A549 (cell line): Measurements from ENCODE around the gene C7orf57. TPM values are rescaled to one million over a fixed set of nuclear protein-coding genes. Genes with fewer than 3 reads are reported as not detected.

Source experiments
- ATAC-seq, 2 experiments: fragments of 200-7000 bp in 1 of 2; fragments of >200 bp in 1 of 2; cut with Nextera tagmentation in 1 of 2; cut with Tn5 transposase in 1 of 2; 3 replicates each; pipeline versions ENCODE4 v1.8.0 to v1.9.1; 2018 to 2020; ENCODE audit warnings: mild to moderate bottlenecking in 1 of 2, moderate library complexity in 1 of 2
- CTCF ChIA-PET: fragments of 300-600 bp; sonication (Branson Sonifier 250); formaldehyde crosslinking; extraction: SDS; loops from one replicate; lab custom pipeline; 2021; ENCODE audit warnings: antibody characterized with exemption, inconsistent platforms; lab: Yijun Ruan, JAX
- POLR2A ChIA-PET: fragments of 350-600 bp; formaldehyde crosslinking; extraction: SDS; loops from one replicate; lab custom pipeline; 2021; ENCODE audit warnings: antibody characterized with exemption, inconsistent platforms; lab: Yijun Ruan, JAX
- DNase-seq, 2 experiments: peaks; one replicate each; pipeline versions ENCODE4 v3.0.0 to v3.0.0-alpha.2; 2011 to 2016; ENCODE audit warnings: low read depth in 1 of 2, low spot score in 1 of 2
- FAIRE-seq: peaks from 2 replicates; lab custom pipeline; 2011; peaks lifted over from hg19 to GRCh38; lab: Jason Lieb, UNC
- H3K27ac ChIP-seq, 2 experiments: fragments of >200 bp; sonication (Bioruptor Twin); formaldehyde crosslinking; 3 replicates each; pipeline ENCODE4 v1.5.1; 2016 to 2017
- H3K4me1 ChIP-seq: fragments of >200 bp; sonication (Bioruptor Twin); formaldehyde crosslinking; 3 replicates; pipeline ENCODE4 v1.6.1; 2016
- H3K4me2 ChIP-seq: fragments of >200 bp; sonication (Bioruptor Twin); formaldehyde crosslinking; 3 replicates; pipeline ENCODE4 v1.6.1; 2016
- H3K4me3 ChIP-seq: fragments of >200 bp; sonication (Bioruptor Twin); formaldehyde crosslinking; 3 replicates; pipeline ENCODE4 v1.5.1; 2016
- H3K9me3 ChIP-seq: fragments of >200 bp; sonication (Bioruptor Twin); formaldehyde crosslinking; 3 replicates; pipeline ENCODE4 v1.6.1; 2016
- BHLHE40 ChIP-seq: IDR thresholded peaks from 2 replicates; pipeline ENCODE4 v1.6.1; 2012; ENCODE audit warnings: low read depth, low read length, inconsistent platforms
- CBX8 ChIP-seq: fragments of 200-600 bp; sonication (generic); IDR thresholded peaks from 2 replicates; pipeline ENCODE4 v1.6.1; 2016
- FOXS1 ChIP-seq: fragments of 250-450 bp; sonication (Bioruptor Pico); IDR thresholded peaks from 2 replicates; pipeline ENCODE4 v1.5.0; 2020; ENCODE audit warnings: mild to moderate bottlenecking, moderate library complexity
- HDAC2 ChIP-seq: fragments of 200-600 bp; sonication (generic); IDR thresholded peaks from 2 replicates; pipeline ENCODE4 v1.6.1; 2016
- JUNB ChIP-seq: fragments of >200 bp; sonication (Bioruptor Twin); formaldehyde crosslinking; IDR thresholded peaks from 2 replicates; pipeline ENCODE4 v1.6.1; 2016
- MAFK ChIP-seq: fragments of 450-650 bp; IDR thresholded peaks from 2 replicates; pipeline ENCODE4 v1.6.1; 2014; ENCODE audit not compliant: partially characterized antibody
- NFE2L2 ChIP-seq: fragments of 150-350 bp; conservative IDR thresholded peaks from 2 replicates; pipeline ENCODE4 v1.6.1; 2014; ENCODE audit warnings: low read length
- NPAS2 ChIP-seq: fragments of 250-450 bp; sonication (Bioruptor Pico); IDR thresholded peaks from 2 replicates; pipeline ENCODE4 v1.8.0; 2022; ENCODE audit warnings: mild to moderate bottlenecking, moderate library complexity, borderline replicate concordance
- PBX3 ChIP-seq: IDR thresholded peaks from 2 replicates; pipeline ENCODE4 v1.6.1; 2012
- POLR2A ChIP-seq: IDR thresholded peaks from 2 replicates; pipeline ENCODE4 v1.6.1; 2012; ENCODE audit warnings: mild to moderate bottlenecking, low read length
- POLR2AphosphoS2 ChIP-seq: conservative IDR thresholded peaks from 2 replicates; pipeline ENCODE4 v1.6.1; 2012; ENCODE audit warnings: low read length, improper control_type of control experiment, inconsistent platforms
- RAD21 ChIP-seq, 2 experiments: fragments of >200 bp in 1 of 2; sonication (Bioruptor Twin) in 1 of 2; formaldehyde crosslinking in 1 of 2; IDR thresholded peaks in 1 of 2; conservative IDR thresholded peaks in 1 of 2; 2 replicates in 1 of 2; 3 replicates in 1 of 2; pipeline ENCODE4 v1.6.1; 2012 to 2018; ENCODE audit warnings: inconsistent platforms in 1 of 2
- RCOR1 ChIP-seq: fragments of 150-350 bp; IDR thresholded peaks from 2 replicates; pipeline ENCODE4 v1.6.1; 2014; ENCODE audit warnings: antibody characterized with exemption, low read length, low read depth
- REST ChIP-seq: fragments of 200-600 bp; sonication (generic); IDR thresholded peaks from 2 replicates; pipeline ENCODE4 v1.6.1; 2016; ENCODE audit warnings: antibody characterized with exemption, mild to moderate bottlenecking, moderate library complexity
- RFX5 ChIP-seq: fragments of 450-650 bp; IDR thresholded peaks from 2 replicates; pipeline ENCODE4 v1.7.1; 2014; ENCODE audit warnings: antibody characterized with exemption, mild to moderate bottlenecking, moderate library complexity
- RNF2 ChIP-seq: fragments of 200-600 bp; sonication (generic); IDR thresholded peaks from 2 replicates; pipeline ENCODE4 v1.6.1; 2016; ENCODE audit warnings: low read depth, mild to moderate bottlenecking, antibody characterized with exemption, moderate library complexity, borderline replicate concordance
- TFCP2L1 ChIP-seq: fragments of 250-450 bp; sonication (Bioruptor Pico); IDR thresholded peaks from 2 replicates; pipeline ENCODE4 v1.5.0; 2021; ENCODE audit warnings: mild to moderate bottlenecking
- ZNF302 ChIP-seq: fragments of 250-450 bp; sonication (Bioruptor Pico); IDR thresholded peaks from 2 replicates; pipeline ENCODE4 v1.9.0; 2021; ENCODE audit warnings: inconsistent platforms, mild to moderate bottlenecking, moderate library complexity
- WGBS: methylation state at CpG from one replicate; pipeline ENCODE4 v1.1.6; 2017; ENCODE audit errors: missing lambda C conversion rate; 5-methylcytosine and 5-hydroxymethylcytosine counted together
- polyA plus RNA-seq, 4 experiments: library from polyadenylated mRNA; depleted of rRNA in 3 of 4; stranded (reverse); fragments of >200 nt; fragmentation: RNase III in 1 of 4; extraction: RNeasy Plus Mini Kit Qiagen cat#74134 plus additional on column Dnase treatment in 1 of 4; gene quantifications; 2 replicates in 3 of 4; 3 replicates in 1 of 4; pipeline ENCODE4 v1.2.3, GENCODE V29; 2011 to 2017
- TF ChIP-seq, protein P1 (sequence below): fragments of >200 bp; sonication (Bioruptor Twin); formaldehyde crosslinking; IDR thresholded peaks from 3 replicates; pipeline ENCODE4 v1.5.1; 2016
- TF ChIP-seq, protein P2 (sequence below): IDR thresholded peaks from 2 replicates; pipeline ENCODE4 v1.6.1; 2012; ENCODE audit warnings: low read depth, borderline replicate concordance
- TF ChIP-seq, protein P3 (sequence below): fragments of >200 bp; sonication (Bioruptor Twin); formaldehyde crosslinking; IDR thresholded peaks from 2 replicates; pipeline ENCODE4 v1.6.1; 2016

Gene C7orf57
- polyA plus RNA-seq, 2 of the 4 experiments (the other 2 are of a cell fraction) = 0.05 to 0.09 TPM

- TF ChIP-seq, protein P1, sequence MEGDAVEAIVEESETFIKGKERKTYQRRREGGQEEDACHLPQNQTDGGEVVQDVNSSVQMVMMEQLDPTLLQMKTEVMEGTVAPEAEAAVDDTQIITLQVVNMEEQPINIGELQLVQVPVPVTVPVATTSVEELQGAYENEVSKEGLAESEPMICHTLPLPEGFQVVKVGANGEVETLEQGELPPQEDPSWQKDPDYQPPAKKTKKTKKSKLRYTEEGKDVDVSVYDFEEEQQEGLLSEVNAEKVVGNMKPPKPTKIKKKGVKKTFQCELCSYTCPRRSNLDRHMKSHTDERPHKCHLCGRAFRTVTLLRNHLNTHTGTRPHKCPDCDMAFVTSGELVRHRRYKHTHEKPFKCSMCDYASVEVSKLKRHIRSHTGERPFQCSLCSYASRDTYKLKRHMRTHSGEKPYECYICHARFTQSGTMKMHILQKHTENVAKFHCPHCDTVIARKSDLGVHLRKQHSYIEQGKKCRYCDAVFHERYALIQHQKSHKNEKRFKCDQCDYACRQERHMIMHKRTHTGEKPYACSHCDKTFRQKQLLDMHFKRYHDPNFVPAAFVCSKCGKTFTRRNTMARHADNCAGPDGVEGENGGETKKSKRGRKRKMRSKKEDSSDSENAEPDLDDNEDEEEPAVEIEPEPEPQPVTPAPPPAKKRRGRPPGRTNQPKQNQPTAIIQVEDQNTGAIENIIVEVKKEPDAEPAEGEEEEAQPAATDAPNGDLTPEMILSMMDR = no peak
- no peak for TF ChIP-seq CBX8
These were observed 11.1 kb downstream of the C7orf57 start (continued) for GRCh38 chr7:48046458-48046857.

GRCh38 chr7:48048113-48048512 is 12.8 kb downstream of the C7orf57 start:
- CTCF ChIA-PET = interaction anchor here (1.0 to 1.1 kb wide), 2 partner anchors 20 to 62 kb away, joined by 3 read pairs; partner anchors contain the start of gene SUN3
- DNase-seq = no peak

More at GRCh38 chr7:48048113-48048512, 12.8 kb downstream of the C7orf57 start:
- FAIRE-seq (no peak), ATAC-seq (no peak)
- 62% methylated on average over 8 of the region's 8 CpGs for WGBS
- no peak overlapping the region for H3K4me3 ChIP-seq
- no peak overlapping the region for H3K27ac ChIP-seq
- no peaks in the 10 kb centered on the region for H3K4me1 ChIP-seq
- POLR2A ChIA-PET = no interaction called here
- TF ChIP-seq HDAC2 = no peak
- no peak for TF ChIP-seq RCOR1
- TF ChIP-seq BHLHE40 = no peak
- TF ChIP-seq, protein P2, sequence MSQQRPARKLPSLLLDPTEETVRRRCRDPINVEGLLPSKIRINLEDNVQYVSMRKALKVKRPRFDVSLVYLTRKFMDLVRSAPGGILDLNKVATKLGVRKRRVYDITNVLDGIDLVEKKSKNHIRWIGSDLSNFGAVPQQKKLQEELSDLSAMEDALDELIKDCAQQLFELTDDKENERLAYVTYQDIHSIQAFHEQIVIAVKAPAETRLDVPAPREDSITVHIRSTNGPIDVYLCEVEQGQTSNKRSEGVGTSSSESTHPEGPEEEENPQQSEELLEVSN = no peak
- no peak for TF ChIP-seq RNF2
- TF ChIP-seq NFE2L2 = no peak
- no peak for TF ChIP-seq TFCP2L1 (CRISPR knock-in tag)
- TF ChIP-seq JUNB = no peak
- no peak for TF ChIP-seq RFX5
- no peak for TF ChIP-seq POLR2AphosphoS2
- no peak for TF ChIP-seq NPAS2
- no peak for TF ChIP-seq MAFK
- no peak for TF ChIP-seq FOXS1 (CRISPR knock-in tag)
- TF ChIP-seq RAD21 (conservative IDR thresholded peaks at IDR 0.05 in 1 of 2, IDR thresholded peaks at IDR 0.05 in 1 of 2) = no peak
- TF ChIP-seq PBX3 = no peak
- TF ChIP-seq POLR2A = no peak
- no peak for TF ChIP-seq ZNF302 (CRISPR knock-in tag)
- no peak for TF ChIP-seq REST
- TF ChIP-seq, protein P3, sequence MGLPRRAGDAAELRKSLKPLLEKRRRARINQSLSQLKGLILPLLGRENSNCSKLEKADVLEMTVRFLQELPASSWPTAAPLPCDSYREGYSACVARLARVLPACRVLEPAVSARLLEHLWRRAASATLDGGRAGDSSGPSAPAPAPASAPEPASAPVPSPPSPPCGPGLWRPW = no peak
- H3K9me3 ChIP-seq = no peaks in the 10 kb centered on the region
- H3K4me2 ChIP-seq = no peak overlapping the region
